Progenitor cell of endocrine pancreas (in vitro differentiated cells): ENCODE data around the gene SPOCD1. TPM values are rescaled to one million over a fixed set of nuclear protein-coding genes. Genes with fewer than 3 reads are reported as not detected.

ENCODE experiments used
- DNase-seq: peaks from one replicate; pipeline ENCODE4 v3.0.0; 2021; ENCODE audit warnings: low spot score; ENCODE audit not compliant: unreplicated experiment
- H3K27ac Mint-ChIP-seq: 2 replicates; pipeline ENCODE4 v1.8.0; 2021; ENCODE audit warnings: mild to moderate bottlenecking, moderate library complexity, mixed read lengths
- H3K27me3 Mint-ChIP-seq: 2 replicates; pipeline ENCODE4 v1.8.0; 2021; ENCODE audit warnings: mixed read lengths
- H3K36me3 Mint-ChIP-seq: 2 replicates; pipeline ENCODE4 v1.8.0; 2022; ENCODE audit warnings: mixed read lengths; ENCODE audit not compliant: insufficient read depth
- H3K4me1 Mint-ChIP-seq: 2 replicates; pipeline ENCODE4 v1.8.0; 2021; ENCODE audit warnings: low read depth, mixed read lengths
- H3K4me3 Mint-ChIP-seq: 2 replicates; pipeline ENCODE4 v1.8.0; 2021; ENCODE audit warnings: low read depth, mild to moderate bottlenecking, moderate library complexity, mixed read lengths
- H3K9me3 Mint-ChIP-seq: 2 replicates; pipeline ENCODE4 v1.8.0; 2021; ENCODE audit warnings: low read depth, mixed read lengths
- CTCF ChIP-seq: fragments of 200-600 bp; sonication (generic); IDR thresholded peaks from one replicate; pipeline ENCODE4 v1.5.0; 2021; ENCODE audit warnings: antibody characterized with exemption, mild to moderate bottlenecking; ENCODE audit not compliant: unreplicated experiment
- total RNA-seq: library from RNA; stranded (reverse); gene quantifications from 2 replicates; pipeline ENCODE4 v1.2.1, GENCODE V29; 2021

The SPOCD1 gene
- total RNA-seq, 1 donor from 2014 or later = 0.36 TPM

DNA sequence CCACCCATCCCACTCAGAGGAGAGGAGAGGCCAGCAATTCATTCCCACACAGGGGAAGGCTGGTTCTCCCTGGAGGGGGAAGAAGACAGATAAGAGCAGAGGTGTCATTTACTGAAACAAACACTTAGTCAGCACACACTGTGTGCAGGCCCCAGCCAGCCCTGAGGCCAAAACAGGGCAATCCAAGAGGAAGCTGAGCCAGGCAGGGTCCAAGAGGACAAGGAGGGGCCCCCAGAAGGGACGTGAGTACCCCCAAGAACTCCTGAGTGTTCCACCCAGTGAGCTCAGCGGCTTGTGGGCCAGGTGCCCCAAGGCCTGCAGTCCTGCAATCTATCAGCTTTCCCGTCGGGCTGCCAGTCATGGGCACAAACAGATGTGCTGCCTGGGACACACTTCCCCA is 67.5 kb downstream of the SPOCD1 start:
- no peak overlapping the region for H3K27ac Mint-ChIP-seq
- H3K27me3 Mint-ChIP-seq = peaks cover 36% of the 10 kb centered on the region
- no peak overlapping the region for H3K4me3 Mint-ChIP-seq
- DNase-seq = no peak
- peaks cover 2% of the 10 kb centered on the region for H3K4me1 Mint-ChIP-seq
- H3K36me3 Mint-ChIP-seq = no peaks in the 10 kb centered on the region
- no peak for TF ChIP-seq CTCF
- no peaks in the 10 kb centered on the region for H3K9me3 Mint-ChIP-seq

DNA sequence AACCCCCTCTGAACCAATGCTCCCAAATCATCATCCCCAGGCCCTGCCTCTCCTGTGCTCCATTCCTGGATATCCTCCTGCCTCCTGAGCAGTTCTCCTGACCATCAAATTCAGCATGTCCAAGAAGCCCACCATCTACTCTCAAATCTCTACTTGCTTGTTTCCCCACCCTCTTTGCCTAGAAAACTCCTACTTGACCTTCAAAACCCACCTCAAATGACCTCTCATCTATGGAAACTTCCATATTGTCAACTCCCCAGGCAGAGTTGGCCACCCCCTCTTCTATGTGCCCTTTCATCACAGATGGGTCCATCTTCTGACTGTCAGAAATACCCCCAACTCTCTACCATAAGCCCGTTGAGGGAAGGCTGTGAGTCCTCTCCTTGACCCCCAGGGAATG is 68.5 kb downstream of the SPOCD1 start:
- TF ChIP-seq CTCF = no peak
- Mint-ChIP-seq H3K27ac (peak overlapping the region; percentile 29), H3K9me3 (no peaks in the 10 kb centered on the region)

DNA sequence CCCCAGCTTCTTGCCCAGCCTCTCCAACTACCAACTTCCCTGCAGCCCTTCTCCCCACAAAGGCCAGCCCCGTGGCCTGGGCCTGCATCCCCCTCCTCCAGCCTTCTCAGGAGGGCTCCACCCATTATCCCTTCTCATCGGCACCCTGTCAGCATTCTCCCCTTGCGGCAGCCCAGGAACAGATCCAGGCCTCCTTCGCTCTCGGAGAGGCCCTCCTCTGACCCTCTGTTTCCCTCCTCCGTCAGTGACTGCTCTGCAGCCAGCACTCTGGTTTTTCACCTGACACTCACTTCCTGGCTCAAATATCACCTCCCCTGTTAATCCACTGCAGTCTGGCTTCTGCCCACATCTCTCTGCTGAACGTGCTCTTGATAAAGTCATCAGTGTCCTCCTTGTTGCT is 69.1 kb downstream of the SPOCD1 start:
- DNase-seq = no peak
- H3K36me3 Mint-ChIP-seq = no peaks in the 10 kb centered on the region
- H3K4me1 Mint-ChIP-seq = peaks cover 2% of the 10 kb centered on the region
- no peak for TF ChIP-seq CTCF
- H3K4me3 Mint-ChIP-seq = no peak overlapping the region
- H3K27ac Mint-ChIP-seq = no peak overlapping the region
- H3K27me3 Mint-ChIP-seq = peaks cover 32% of the 10 kb centered on the region
- no peaks in the 10 kb centered on the region for H3K9me3 Mint-ChIP-seq

More for the DNA sequence above, 68.5 kb downstream of the SPOCD1 start:
- Mint-ChIP-seq H3K4me3 (no peak overlapping the region), H3K36me3 (no peaks in the 10 kb centered on the region), H3K4me1 (peaks cover 2% of the 10 kb centered on the region), H3K27me3 (peaks cover 36% of the 10 kb centered on the region)
- no peak for DNase-seq

DNA sequence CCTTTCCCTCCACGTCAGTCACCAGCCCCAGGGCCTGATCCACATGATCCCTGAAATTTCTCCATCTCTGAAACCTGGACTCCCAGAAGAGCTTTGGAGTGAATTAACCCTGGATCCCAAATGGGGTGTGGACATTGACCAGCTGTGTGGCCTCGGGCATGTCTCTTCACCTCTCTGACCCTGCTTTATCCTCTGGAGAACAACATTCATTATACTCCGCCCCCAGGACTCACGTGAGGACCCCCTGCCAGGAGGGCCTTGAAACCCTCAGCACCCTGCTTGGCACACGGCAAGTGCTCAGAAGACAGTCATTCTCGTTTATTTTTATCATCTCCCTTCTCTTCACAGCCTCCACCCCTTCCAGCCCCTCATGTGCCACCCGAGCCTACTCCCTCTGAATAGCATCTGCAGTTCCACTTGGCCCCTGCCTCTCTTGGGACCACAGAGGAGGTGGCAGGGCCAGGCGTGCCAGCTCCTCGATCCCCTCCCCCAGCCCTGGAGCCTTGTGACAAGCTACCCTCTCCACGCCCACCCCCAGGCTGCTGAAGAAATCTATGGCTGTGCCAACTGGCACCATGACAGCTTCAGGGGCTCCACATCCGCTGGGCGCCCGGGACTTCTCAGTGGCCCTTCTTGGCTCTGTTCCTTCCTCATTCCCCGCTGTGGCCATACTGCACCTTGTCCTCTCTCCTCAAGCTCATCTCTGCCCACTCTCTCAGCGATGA is 69.7 kb downstream of the SPOCD1 start:
- H3K4me1 Mint-ChIP-seq = peaks cover 2% of the 10 kb centered on the region
- DNase-seq = no peak
- H3K27me3 Mint-ChIP-seq = peaks cover 28% of the 10 kb centered on the region
- no peaks in the 10 kb centered on the region for H3K36me3 Mint-ChIP-seq
- no peak overlapping the region for H3K4me3 Mint-ChIP-seq
- H3K27ac Mint-ChIP-seq = no peak overlapping the region
- H3K9me3 Mint-ChIP-seq = no peaks in the 10 kb centered on the region
- no peak for TF ChIP-seq CTCF

GRCh38 chr1:31745096-31745945 is 70.5 kb downstream of the SPOCD1 start:
- H3K27me3 Mint-ChIP-seq = peaks cover 27% of the 10 kb centered on the region
- H3K4me1 Mint-ChIP-seq = peaks cover 2% of the 10 kb centered on the region
- no peaks in the 10 kb centered on the region for H3K36me3 Mint-ChIP-seq
- peak; percentile 59 for DNase-seq
- peak; percentile 73 for TF ChIP-seq CTCF
- H3K9me3 Mint-ChIP-seq = no peaks in the 10 kb centered on the region
- no peak overlapping the region for H3K4me3 Mint-ChIP-seq
- H3K27ac Mint-ChIP-seq = no peak overlapping the region
